GM13976 (cell line): ENCODE measurements around the gene TMIGD3.
A peak's percentile ranks its signal among the peaks of the same experiment; 100 is the strongest.

Source experiments
- DNase-seq: peaks from one replicate; pipeline ENCODE4 v3.0.0; 2012; ENCODE audit warnings: low spot score
- CTCF ChIP-seq: IDR thresholded peaks from 2 replicates; pipeline ENCODE4 v1.5.1; 2012; ENCODE audit warnings: borderline replicate concordance, mild to moderate bottlenecking; ENCODE audit not compliant: insufficient read depth; ENCODE audit errors: extremely low read depth, missing control alignments, control extremely low read depth
- in situ Hi-C: fragments of 300-500 bp; cut with MboI; formaldehyde crosslinking; loops from one replicate; pipeline ENCODE4 v1.12.0; 2022; ENCODE audit warnings: low sequenced_read_pairs, mixed read lengths, inconsistent platforms; ENCODE audit not compliant: unreplicated experiment

The TMIGD3 gene

GRCh38 chr1:111487133-111487532 lies 16.3 kb downstream of the TMIGD3 start:
- TF ChIP-seq CTCF = no peak
- no peak for DNase-seq
- in situ Hi-C loops = no loop called here

GRCh38 chr1:111486431-111486830 lies 17.0 kb downstream of the TMIGD3 start:
- in situ Hi-C loops = no loop called here
- no peak for TF ChIP-seq CTCF
- no peak for DNase-seq

- in situ Hi-C loops = no loop called here
- DNase-seq = no peak
Observed at GRCh38 chr1:111484391-111485026, 18.9 kb downstream of the TMIGD3 start.

GRCh38 chr1:111483876-111484275 lies 19.6 kb downstream of the TMIGD3 start:
- no peak for DNase-seq
- in situ Hi-C loops = no loop called here
- no peak for TF ChIP-seq CTCF

More at GRCh38 chr1:111484391-111485026, 18.9 kb downstream of the TMIGD3 start:
- TF ChIP-seq CTCF = no peak

- DNase-seq = no peak
- TF ChIP-seq CTCF = no peak
- in situ Hi-C loops = no loop called here
Observed at GRCh38 chr1:111483166-111483565, 20.3 kb downstream of the TMIGD3 start.

- peak; percentile 63 for TF ChIP-seq CTCF
- in situ Hi-C loops = no loop called here
- DNase-seq = peak; percentile 71
Observed at GRCh38 chr1:111481387-111482221, 21.8 kb downstream of the TMIGD3 start.
